K562 (cell line): ENCODE measurements around the gene SCLY. TPM values are rescaled to one million over a fixed set of nuclear protein-coding genes. Genes with fewer than 3 reads are reported as not detected.

ENCODE experiments used
- CBFA2T3 ChIP-seq: fragments of 450-650 bp; IDR thresholded peaks from 2 replicates; pipeline ENCODE4 v1.6.1; 2017
- CCNT2 ChIP-seq: IDR thresholded peaks from 2 replicates; pipeline ENCODE4 v1.6.1; 2011; ENCODE audit warnings: borderline replicate concordance, low read depth, mild to moderate bottlenecking, moderate library complexity, mixed read lengths, low read length; ENCODE audit not compliant: insufficient read length; ENCODE audit errors: extremely low read depth
- CHD4 ChIP-seq: fragments of 200-600 bp; sonication (generic); IDR thresholded peaks from 3 replicates; pipeline ENCODE4 v1.6.1; 2012; ENCODE audit warnings: low read depth, mild to moderate bottlenecking, mixed read lengths, low read length, inconsistent platforms; ENCODE audit not compliant: insufficient read depth, insufficient replicate concordance, poor library complexity, severe bottlenecking
- CREM ChIP-seq: IDR thresholded peaks from 2 replicates; pipeline ENCODE4 v1.6.1; 2014; ENCODE audit warnings: antibody characterized with exemption, low read depth
- ELF1 ChIP-seq: fragments of 200-800 bp; sonication (Bioruptor generic); IDR thresholded peaks from 2 replicates; pipeline ENCODE4 v1.6.1; 2016; ENCODE audit warnings: missing genetic modification characterization, missing compliant biosample characterization
- GABPA ChIP-seq: fragments of 200-800 bp; sonication (Bioruptor generic); conservative IDR thresholded peaks from 2 replicates; pipeline ENCODE4 v1.6.1; 2016; ENCODE audit warnings: low read depth, missing genetic modification characterization, missing compliant biosample characterization
- HDAC3 ChIP-seq: fragments of 450-650 bp; IDR thresholded peaks from 2 replicates; pipeline ENCODE4 v1.6.1; 2018; ENCODE audit warnings: borderline replicate concordance, mild to moderate bottlenecking, moderate library complexity; ENCODE audit not compliant: partially characterized antibody
- KLF13 ChIP-seq: fragments of 450-650 bp; IDR thresholded peaks from 2 replicates; pipeline ENCODE4 v1.6.1; 2016; ENCODE audit warnings: missing genetic modification characterization, low read depth, mild to moderate bottlenecking, missing compliant biosample characterization, moderate library complexity, borderline replicate concordance
- KLF6 ChIP-seq: fragments of 250-450 bp; sonication (Bioruptor Pico); IDR thresholded peaks from 2 replicates; pipeline ENCODE4 v1.4.0; 2020; ENCODE audit warnings: mild to moderate bottlenecking, moderate library complexity, borderline replicate concordance
- MEF2D ChIP-seq: conservative IDR thresholded peaks from 2 replicates; pipeline ENCODE4 v1.6.1; 2016; ENCODE audit warnings: low read depth, missing genetic modification characterization, missing compliant biosample characterization
- MIER1 ChIP-seq: fragments of 450-650 bp; IDR thresholded peaks from 2 replicates; pipeline ENCODE4 v1.6.1; 2016; ENCODE audit warnings: antibody characterized with exemption, mild to moderate bottlenecking, low read depth
- PYGO2 ChIP-seq: fragments of 450-650 bp; IDR thresholded peaks from 2 replicates; pipeline ENCODE4 v1.6.1; 2016; ENCODE audit warnings: mild to moderate bottlenecking, missing genetic modification characterization, moderate library complexity, missing compliant biosample characterization
- RAD51 ChIP-seq: fragments of 450-650 bp; IDR thresholded peaks from 2 replicates; pipeline ENCODE4 v1.7.1; 2016; ENCODE audit warnings: low read depth, mild to moderate bottlenecking, borderline replicate concordance
- RBM17 ChIP-seq: fragments of 200-400 bp; formaldehyde crosslinking; IDR thresholded peaks from 2 replicates; pipeline ENCODE4 v1.6.1; 2017; ENCODE audit warnings: low read depth, mild to moderate bottlenecking, low read length, borderline replicate concordance
- RBM25 ChIP-seq: fragments of 200-400 bp; formaldehyde crosslinking; IDR thresholded peaks from 2 replicates; pipeline ENCODE4 v1.6.1; 2018; ENCODE audit warnings: low read length, low read depth, moderate library complexity; ENCODE audit not compliant: severe bottlenecking
- RFX5 ChIP-seq: IDR thresholded peaks from 2 replicates; pipeline ENCODE4 v1.6.1; 2011; ENCODE audit warnings: low read depth, mild to moderate bottlenecking, improper control_type of control experiment, low read length
- SRSF3 ChIP-seq: fragments of 200-400 bp; formaldehyde crosslinking; IDR thresholded peaks from 2 replicates; pipeline ENCODE4 v1.6.1; 2016; ENCODE audit warnings: mild to moderate bottlenecking, low read length, moderate library complexity; ENCODE audit not compliant: insufficient read depth
- ZNF133 ChIP-seq: fragments of 250-450 bp; sonication (Bioruptor Pico); IDR thresholded peaks from 2 replicates; pipeline ENCODE4 v1.4.0; 2020; ENCODE audit warnings: mild to moderate bottlenecking
- polyA plus RNA-seq, 8 experiments: library from polyadenylated mRNA; depleted of rRNA in 4 of 8; stranded (reverse) in 5 of 8; unstranded in 3 of 8; fragments of >200 nt; fragmentation: Nextera tagmentation in 2 of 8; fragmentation: Illumina TruSeq in 1 of 8; extraction: Ambion mirVana in 2 of 8; extraction: Trizol in 1 of 8; gene quantifications; 2 replicates each; pipeline versions ENCODE4 v1.2.1 to v1.2.3, GENCODE V29; 2011 to 2014; ENCODE audit warnings: inconsistent platforms in 1 of 8, missing spikeins in 1 of 8
- total RNA-seq, 7 experiments: library from RNA; depleted of rRNA in 6 of 7; stranded (reverse); fragments of >200 nt in 6 of 7; fragmentation: Illumina TruSeq in 2 of 7; extraction: Trizol in 2 of 7; gene quantifications; 2 replicates each; pipeline versions ENCODE4 v1.2.1 to v1.2.3, GENCODE V29; 2011 to 2021; ENCODE audit warnings: low replicate concordance in 1 of 7
- TF ChIP-seq, protein P1 (sequence below): fragments of 250-450 bp; sonication (Bioruptor Pico); IDR thresholded peaks from 2 replicates; pipeline ENCODE4 v1.9.0; 2021; ENCODE audit warnings: mild to moderate bottlenecking
- TF ChIP-seq, protein P2 (sequence below): sonication (generic); IDR thresholded peaks from 2 replicates; pipeline ENCODE4 v1.6.1; 2016
- TF ChIP-seq, protein P3 (sequence below): sonication (generic); formaldehyde crosslinking; IDR thresholded peaks from 2 replicates; pipeline ENCODE4 v1.8.0; 2022; ENCODE audit warnings: missing genetic modification reagents, mild to moderate bottlenecking, borderline replicate concordance

SCLY gene
- total and polyA plus RNA-seq, 9 of the 15 experiments (the other 6 are each of a cell fraction or from before 2014, with no cell fraction given) = 2.6 to 32.2 (median 21.1) TPM

DNA sequence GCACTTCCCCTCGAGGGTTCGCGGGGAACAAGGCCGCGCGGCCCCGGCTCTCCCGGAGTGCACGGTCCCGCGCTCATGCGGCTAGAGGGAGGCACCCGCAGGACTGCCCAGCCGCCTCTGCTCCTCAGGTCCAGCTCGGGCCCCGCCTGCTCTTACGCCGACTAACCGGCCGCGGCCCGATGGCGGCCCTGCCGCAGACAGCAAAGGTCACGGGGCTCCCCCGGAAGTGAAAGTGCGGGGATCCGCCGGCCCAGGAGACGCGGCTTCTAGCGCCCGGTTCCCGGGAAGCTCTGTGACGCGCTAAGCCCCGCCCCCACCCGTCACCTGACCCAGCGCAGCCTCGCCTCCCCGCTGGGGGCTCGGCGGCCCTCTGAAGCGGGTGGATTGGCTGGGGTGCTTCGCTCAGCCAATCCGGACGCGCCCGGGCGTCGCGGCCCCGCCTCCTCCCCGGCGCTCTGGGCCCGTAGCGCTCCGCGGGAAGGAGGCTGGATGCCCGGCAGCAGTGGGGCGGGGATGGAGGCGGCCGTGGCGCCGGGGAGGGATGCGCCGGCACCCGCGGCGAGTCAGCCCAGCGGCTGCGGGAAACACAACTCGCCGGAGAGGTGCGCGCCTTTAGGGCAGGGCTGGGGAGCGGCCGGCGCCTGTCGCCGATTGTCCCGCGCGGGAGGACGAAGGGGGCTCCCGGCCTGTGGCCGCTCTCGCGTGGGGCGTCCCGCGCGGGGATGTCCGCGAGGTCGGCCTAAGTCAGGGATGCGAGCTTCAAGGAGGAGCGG lies at the start of gene SCLY (continued):
- TF ChIP-seq HDAC3 = no peak
- no peak for TF ChIP-seq PYGO2 (tag)
- TF ChIP-seq MIER1 = no peak
- TF ChIP-seq RFX5 = no peak
- no peak for TF ChIP-seq CBFA2T3
- TF ChIP-seq, protein P1, sequence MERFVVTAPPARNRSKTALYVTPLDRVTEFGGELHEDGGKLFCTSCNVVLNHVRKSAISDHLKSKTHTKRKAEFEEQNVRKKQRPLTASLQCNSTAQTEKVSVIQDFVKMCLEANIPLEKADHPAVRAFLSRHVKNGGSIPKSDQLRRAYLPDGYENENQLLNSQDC (CRISPR knock-in tag) = no peak
- peak; percentile 97 for TF ChIP-seq GABPA (tag)
- 0 out of 2 replicates have a peak, but pooled peaks have one; percentile 54 for TF ChIP-seq ELF1 (tag)
- no peak for TF ChIP-seq SRSF3
- no peak for TF ChIP-seq KLF6 (CRISPR knock-in tag)
- TF ChIP-seq KLF13 (tag) = no peak
- no peak for TF ChIP-seq ZNF133
- TF ChIP-seq RBM17 = no peak
- peak; percentile 90 for TF ChIP-seq CREM
- TF ChIP-seq, protein P2, sequence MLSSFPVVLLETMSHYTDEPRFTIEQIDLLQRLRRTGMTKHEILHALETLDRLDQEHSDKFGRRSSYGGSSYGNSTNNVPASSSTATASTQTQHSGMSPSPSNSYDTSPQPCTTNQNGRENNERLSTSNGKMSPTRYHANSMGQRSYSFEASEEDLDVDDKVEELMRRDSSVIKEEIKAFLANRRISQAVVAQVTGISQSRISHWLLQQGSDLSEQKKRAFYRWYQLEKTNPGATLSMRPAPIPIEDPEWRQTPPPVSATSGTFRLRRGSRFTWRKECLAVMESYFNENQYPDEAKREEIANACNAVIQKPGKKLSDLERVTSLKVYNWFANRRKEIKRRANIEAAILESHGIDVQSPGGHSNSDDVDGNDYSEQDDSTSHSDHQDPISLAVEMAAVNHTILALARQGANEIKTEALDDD = no peak
- TF ChIP-seq RBM25 = peak; percentile 99
- TF ChIP-seq MEF2D (tag) = no peak
- TF ChIP-seq, protein P3, sequence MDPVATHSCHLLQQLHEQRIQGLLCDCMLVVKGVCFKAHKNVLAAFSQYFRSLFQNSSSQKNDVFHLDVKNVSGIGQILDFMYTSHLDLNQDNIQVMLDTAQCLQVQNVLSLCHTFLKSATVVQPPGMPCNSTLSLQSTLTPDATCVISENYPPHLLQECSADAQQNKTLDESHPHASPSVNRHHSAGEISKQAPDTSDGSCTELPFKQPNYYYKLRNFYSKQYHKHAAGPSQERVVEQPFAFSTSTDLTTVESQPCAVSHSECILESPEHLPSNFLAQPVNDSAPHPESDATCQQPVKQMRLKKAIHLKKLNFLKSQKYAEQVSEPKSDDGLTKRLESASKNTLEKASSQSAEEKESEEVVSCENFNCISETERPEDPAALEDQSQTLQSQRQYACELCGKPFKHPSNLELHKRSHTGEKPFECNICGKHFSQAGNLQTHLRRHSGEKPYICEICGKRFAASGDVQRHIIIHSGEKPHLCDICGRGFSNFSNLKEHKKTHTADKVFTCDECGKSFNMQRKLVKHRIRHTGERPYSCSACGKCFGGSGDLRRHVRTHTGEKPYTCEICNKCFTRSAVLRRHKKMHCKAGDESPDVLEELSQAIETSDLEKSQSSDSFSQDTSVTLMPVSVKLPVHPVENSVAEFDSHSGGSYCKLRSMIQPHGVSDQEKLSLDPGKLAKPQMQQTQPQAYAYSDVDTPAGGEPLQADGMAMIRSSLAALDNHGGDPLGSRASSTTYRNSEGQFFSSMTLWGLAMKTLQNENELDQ (CRISPR knock-in tag) = no peak
- TF ChIP-seq CHD4 = no peak
- peak; percentile 90 for TF ChIP-seq RAD51
- peak; percentile 75 for TF ChIP-seq CCNT2
